Bronchial epithelial cell (primary cell): ENCODE measurements around the gene ANKS1A. TPM values are rescaled to one million over a fixed set of nuclear protein-coding genes. Genes with fewer than 3 reads are reported as not detected.
A peak's percentile ranks its signal among the peaks of the same experiment; 100 is the strongest.

Experiments used
- DNase-seq: peaks from one replicate; pipeline ENCODE4 v3.0.0-alpha.2; 2010; ENCODE audit warnings: low read depth
- FAIRE-seq: peaks from 2 replicates; lab custom pipeline; 2011; peaks lifted over from hg19 to GRCh38; lab: Jason Lieb, UNC
- H3K27me3 ChIP-seq: 2 replicates; pipeline ENCODE4 v1.5.1; 2011; ENCODE audit warnings: low read length; ENCODE audit not compliant: control insufficient read depth, insufficient read depth
- H3K36me3 ChIP-seq: 2 replicates; pipeline ENCODE4 v1.5.1; 2011; ENCODE audit warnings: low read length; ENCODE audit not compliant: control insufficient read depth, insufficient read depth
- H3K4me3 ChIP-seq: 2 replicates; pipeline ENCODE4 v1.5.1; 2011; ENCODE audit warnings: mild to moderate bottlenecking, low read depth, low read length, control low read depth
- total RNA-seq: library from RNA; depleted of rRNA; stranded (reverse); fragments of >200 nt; gene quantifications from 2 replicates; pipeline ENCODE4 v1.2.1, GENCODE V29; 2014
- TF ChIP-seq, protein P1 (sequence below): IDR thresholded peaks from 2 replicates; pipeline ENCODE4 v1.5.1; 2011; ENCODE audit warnings: mild to moderate bottlenecking, moderate library complexity, low read length, control low read depth, inconsistent platforms; ENCODE audit not compliant: insufficient read depth, severe bottlenecking

Gene ANKS1A
- total RNA-seq, 1 donor from 2014 or later = 9.5 TPM

DNA sequence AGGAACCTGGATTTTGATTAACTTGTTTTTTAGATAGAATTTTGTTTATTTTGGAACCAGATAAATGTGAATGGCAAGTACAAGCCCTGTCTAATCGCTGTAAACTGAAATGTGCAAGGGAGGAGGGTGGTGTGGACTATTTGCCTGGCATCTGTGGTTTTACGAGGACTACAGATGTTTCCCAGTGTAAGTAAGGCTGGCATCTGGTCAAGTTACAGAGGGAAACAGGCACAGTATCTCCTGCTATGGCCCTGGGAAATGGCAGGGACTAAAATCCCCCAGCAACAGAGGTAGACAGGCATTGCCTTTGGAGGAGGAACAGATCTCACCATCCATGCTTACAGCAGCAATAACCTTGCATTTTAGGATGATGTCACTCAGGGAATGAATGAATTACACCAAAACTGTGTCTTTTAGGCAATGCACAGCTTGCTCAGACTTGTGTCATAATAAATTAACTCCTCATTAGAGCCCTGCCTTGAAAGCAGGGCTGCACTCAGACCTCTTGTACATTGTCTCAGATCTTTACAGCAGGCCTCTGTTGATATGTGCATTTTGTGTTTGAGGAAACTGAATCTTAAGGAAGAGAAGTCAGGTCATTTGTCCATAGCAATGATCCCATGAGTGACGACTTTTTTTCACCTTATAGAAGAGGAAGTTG is 155.8 kb downstream of the ANKS1A start:
- DNase-seq (peak; percentile 75), FAIRE-seq (no peak)
- no peak overlapping the region for H3K4me3 ChIP-seq
- peaks cover 2% of the 10 kb centered on the region for H3K36me3 ChIP-seq
- no peaks in the 10 kb centered on the region for H3K27me3 ChIP-seq
- TF ChIP-seq, protein P1, sequence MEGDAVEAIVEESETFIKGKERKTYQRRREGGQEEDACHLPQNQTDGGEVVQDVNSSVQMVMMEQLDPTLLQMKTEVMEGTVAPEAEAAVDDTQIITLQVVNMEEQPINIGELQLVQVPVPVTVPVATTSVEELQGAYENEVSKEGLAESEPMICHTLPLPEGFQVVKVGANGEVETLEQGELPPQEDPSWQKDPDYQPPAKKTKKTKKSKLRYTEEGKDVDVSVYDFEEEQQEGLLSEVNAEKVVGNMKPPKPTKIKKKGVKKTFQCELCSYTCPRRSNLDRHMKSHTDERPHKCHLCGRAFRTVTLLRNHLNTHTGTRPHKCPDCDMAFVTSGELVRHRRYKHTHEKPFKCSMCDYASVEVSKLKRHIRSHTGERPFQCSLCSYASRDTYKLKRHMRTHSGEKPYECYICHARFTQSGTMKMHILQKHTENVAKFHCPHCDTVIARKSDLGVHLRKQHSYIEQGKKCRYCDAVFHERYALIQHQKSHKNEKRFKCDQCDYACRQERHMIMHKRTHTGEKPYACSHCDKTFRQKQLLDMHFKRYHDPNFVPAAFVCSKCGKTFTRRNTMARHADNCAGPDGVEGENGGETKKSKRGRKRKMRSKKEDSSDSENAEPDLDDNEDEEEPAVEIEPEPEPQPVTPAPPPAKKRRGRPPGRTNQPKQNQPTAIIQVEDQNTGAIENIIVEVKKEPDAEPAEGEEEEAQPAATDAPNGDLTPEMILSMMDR = no peak

- Histone ChIP-seq H3K36me3 (peaks cover 4% of the 10 kb centered on the region), H3K4me3 (no peak overlapping the region), H3K27me3 (no peaks in the 10 kb centered on the region)
- TF ChIP-seq, protein P1 = no peak
- FAIRE-seq (no peak), DNase-seq (peak; percentile 10)
These were observed 157.0 kb downstream of the ANKS1A start for GRCh38 chr6:35046103-35046502.

- Histone ChIP-seq H3K4me3 (no peak overlapping the region), H3K36me3 (peaks cover 2% of the 10 kb centered on the region), H3K27me3 (no peaks in the 10 kb centered on the region)
- FAIRE-seq (no peak), DNase-seq (peak; percentile 23)
- TF ChIP-seq, protein P1 = no peak
These were observed 157.8 kb downstream of the ANKS1A start for GRCh38 chr6:35046862-35047261.

DNA sequence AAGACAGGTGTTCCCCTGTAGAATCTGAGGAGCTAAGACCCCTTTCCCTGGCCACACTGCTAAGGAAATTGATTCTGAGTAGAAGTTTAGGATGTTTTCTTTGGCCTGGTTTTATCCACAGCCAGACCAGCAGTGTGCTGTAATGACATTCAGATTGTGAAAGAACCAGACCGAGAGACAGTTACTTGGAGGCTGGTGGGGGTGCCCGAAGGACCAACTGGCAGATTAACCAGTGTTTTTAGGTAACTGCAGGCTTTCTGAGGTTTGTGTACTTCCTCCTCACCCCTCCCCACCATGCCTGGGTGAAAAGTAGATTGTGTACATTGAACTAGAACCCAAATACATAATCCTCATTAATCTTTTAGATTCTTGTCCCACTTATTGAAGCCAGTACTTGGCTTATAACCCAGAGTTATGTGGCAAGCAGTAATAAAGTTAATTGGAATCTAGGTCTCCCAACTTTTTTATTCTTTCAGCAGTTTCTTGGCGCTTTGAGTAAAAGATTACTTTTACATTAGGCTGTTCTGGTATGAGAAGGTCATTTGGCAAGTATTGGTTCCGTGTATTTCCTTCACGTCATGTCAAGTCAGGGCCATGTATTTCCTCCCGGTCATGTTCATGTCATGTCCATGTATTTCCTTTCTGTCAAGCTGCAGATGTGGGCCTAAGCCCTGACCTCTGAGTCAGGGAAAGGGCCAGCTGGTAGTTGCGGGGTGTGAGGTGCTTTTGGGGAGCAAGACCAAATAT is 158.4 kb downstream of the ANKS1A start:
- Histone ChIP-seq H3K36me3 (peaks cover 2% of the 10 kb centered on the region), H3K27me3 (no peaks in the 10 kb centered on the region), H3K4me3 (no peak overlapping the region)
- TF ChIP-seq, protein P1 = no peak
- DNase-seq (no peak), FAIRE-seq (no peak)

- DNase-seq (no peak), FAIRE-seq (no peak)
- H3K36me3 ChIP-seq = peaks cover 2% of the 10 kb centered on the region
- no peaks in the 10 kb centered on the region for H3K27me3 ChIP-seq
- H3K4me3 ChIP-seq = no peak overlapping the region
- TF ChIP-seq, protein P1 = no peak
These were observed 159.1 kb downstream of the ANKS1A start for GRCh38 chr6:35048031-35048613.
